Epithelial cell of esophagus (primary cell): ENCODE measurements around the gene ADGRL3.
"Not testable (repeated sequence)": the region's sequence is repeated elsewhere in the genome, so short reads cannot be mapped to it uniquely, and the experiment has no call there.

Experiments used
- DNase-seq: peaks from one replicate; pipeline ENCODE4 v3.0.0; 2010; ENCODE audit warnings: low read depth
- H3K4me3 ChIP-seq: 2 replicates; pipeline ENCODE4 v1.5.1; 2011; ENCODE audit warnings: mild to moderate bottlenecking, low read length, control low read depth
- TF ChIP-seq, protein P1 (sequence below): IDR thresholded peaks from 2 replicates; pipeline ENCODE4 v1.5.1; 2011; ENCODE audit warnings: low read depth, mild to moderate bottlenecking, low read length, control low read depth, inconsistent platforms; ENCODE audit not compliant: insufficient read depth; ENCODE audit errors: missing control alignments

ADGRL3 gene

DNA sequence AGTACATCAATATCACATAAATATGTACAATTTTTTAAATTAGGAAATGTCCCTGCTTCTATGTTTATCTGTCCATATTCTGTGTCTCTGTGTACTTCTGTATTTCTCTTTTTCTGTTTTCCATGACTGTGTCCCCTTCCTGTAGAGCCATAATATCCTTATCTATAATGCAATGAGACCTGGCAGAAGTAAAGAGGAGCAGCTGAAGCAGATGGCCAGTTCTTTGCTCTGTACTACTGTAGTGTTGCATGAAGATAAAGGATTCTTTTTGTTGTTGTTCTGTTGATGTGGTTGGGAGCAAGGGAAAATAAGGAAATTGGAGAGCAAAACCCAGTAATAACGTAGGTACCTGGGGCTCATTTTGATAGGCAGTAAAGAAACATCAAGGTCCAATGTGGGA is 301.7 kb downstream of the ADGRL3 start:
- TF ChIP-seq, protein P1, sequence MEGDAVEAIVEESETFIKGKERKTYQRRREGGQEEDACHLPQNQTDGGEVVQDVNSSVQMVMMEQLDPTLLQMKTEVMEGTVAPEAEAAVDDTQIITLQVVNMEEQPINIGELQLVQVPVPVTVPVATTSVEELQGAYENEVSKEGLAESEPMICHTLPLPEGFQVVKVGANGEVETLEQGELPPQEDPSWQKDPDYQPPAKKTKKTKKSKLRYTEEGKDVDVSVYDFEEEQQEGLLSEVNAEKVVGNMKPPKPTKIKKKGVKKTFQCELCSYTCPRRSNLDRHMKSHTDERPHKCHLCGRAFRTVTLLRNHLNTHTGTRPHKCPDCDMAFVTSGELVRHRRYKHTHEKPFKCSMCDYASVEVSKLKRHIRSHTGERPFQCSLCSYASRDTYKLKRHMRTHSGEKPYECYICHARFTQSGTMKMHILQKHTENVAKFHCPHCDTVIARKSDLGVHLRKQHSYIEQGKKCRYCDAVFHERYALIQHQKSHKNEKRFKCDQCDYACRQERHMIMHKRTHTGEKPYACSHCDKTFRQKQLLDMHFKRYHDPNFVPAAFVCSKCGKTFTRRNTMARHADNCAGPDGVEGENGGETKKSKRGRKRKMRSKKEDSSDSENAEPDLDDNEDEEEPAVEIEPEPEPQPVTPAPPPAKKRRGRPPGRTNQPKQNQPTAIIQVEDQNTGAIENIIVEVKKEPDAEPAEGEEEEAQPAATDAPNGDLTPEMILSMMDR, result no peak
- no peak for DNase-seq

DNA sequence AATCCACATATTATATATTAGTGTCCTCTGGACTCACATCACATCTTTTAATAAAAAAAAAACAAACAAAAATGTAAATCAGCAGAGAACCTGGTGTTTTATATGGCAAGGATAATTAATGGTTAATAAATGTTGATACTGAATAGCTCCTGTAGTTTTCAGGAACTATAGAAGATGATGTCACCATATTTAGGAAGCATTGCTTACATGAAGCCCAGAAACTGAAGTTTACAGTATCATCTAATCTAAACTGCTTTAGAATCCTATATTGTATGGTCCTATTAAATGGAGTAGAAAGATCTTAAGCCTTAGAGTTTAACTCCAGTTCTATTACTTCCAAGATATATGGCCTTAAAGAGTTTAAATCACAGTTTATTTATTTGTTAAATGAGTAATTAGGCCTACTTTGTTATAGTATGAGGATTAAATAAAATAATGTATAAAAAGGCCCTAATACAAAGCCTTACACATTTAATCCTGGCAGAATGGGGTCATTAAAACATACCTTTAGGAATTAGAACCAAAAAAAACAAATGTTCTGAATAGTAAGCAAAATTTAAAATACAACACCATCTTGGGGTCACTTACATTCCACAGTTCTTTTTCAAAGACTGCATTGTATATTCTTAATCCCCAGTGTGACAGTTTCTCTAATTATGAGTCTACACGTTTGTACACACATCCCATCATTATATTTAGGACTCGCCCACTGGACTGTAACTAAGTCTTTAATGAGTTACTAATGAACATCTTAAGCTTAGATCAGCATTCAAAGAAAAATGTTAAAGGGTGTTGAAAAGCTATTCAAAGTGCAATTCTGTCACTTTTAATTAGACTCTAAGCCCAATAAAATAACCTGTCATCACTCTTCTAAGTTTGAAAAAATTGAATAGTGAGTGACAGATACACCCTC is 305.9 kb downstream of the ADGRL3 start:
- no peak for DNase-seq
- TF ChIP-seq, protein P1, result no peak
- H3K4me3 ChIP-seq, result no peak overlapping the region

More for the DNA sequence above, 301.7 kb downstream of the ADGRL3 start:
- H3K4me3 ChIP-seq, result no peak overlapping the region

DNA sequence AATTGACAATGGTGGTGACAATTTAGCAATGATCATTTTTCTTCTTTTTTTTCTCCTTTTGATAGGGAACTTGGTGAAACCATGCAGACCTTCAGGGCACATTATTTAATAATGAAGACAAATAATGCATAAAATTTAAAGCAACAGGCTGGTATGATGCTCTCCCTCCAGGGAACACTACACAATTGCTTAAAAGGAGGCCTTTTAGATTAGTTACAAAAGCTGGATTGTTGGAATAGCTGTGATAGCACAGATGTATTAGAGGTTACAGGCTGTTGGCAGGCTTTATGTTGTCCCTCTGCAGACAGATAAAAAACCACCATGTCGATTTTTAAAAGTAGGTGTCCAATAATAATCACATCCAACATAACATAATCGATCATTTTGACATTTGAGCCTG is 307.0 kb downstream of the ADGRL3 start:
- TF ChIP-seq, protein P1, result no peak
- no peak overlapping the region for H3K4me3 ChIP-seq
- DNase-seq, result no peak

DNA sequence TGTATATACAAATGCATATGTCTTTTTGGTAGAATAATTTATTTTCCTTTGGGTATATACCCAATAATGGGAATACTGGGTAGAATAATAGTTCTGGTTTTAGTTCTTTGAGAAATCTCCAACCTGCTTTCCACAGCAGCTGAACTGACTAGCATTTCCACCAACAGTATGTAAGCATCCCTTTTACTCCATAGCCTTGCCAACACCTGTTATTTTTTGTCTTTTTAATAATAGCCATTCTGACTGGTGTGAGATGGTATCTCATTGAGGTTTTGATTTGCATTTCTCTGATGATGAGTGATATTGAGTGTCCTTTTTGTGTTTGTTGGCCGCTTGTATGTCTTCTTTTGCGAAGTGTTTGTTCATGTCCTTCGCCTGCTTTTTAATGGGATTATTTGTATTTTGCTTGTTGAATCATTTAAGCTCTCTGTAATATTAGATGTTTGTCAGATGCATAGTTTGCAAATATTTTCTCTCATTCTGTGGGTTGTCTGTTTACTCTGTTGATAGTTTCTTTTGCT is 309.7 kb downstream of the ADGRL3 start:
- not testable (repeated sequence) for DNase-seq, H3K4me3 ChIP-seq

DNA sequence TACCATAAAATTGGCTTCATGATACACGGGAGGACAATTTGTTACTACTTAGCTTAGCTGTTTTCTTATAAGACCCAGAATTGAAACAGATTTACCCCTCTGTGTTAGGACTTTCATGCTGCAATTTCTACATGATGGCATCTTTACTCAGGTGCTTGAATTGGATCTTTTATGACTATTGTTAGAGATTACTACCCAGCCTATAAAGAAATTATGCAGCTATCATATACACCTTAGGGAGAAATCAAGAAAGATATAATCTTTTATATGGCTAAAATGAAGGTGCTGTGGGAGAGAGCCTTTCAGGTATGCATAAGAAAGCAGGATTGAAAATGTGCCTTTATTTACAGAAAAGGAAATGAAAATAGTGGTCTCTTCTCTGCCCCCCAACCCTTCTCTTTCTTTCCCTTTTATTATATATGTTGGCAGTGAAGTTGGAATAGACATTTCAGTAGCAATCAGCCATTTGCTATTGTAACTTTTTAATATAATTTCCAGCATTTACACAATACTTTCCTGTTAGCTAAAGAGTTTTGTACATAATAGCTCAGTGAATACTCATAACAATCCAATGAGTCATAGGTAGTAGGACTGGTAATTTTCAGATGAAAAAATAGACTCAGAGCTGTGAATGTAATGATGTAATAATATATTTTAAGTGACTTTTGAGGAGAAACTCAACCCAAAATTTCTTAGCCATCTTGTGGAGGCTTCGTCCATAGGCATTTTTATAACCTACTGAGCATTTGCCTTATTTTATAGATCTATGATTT is 311.8 kb downstream of the ADGRL3 start:
- TF ChIP-seq, protein P1, result no peak
- DNase-seq, result peak; percentile 69
- no peak overlapping the region for H3K4me3 ChIP-seq

DNA sequence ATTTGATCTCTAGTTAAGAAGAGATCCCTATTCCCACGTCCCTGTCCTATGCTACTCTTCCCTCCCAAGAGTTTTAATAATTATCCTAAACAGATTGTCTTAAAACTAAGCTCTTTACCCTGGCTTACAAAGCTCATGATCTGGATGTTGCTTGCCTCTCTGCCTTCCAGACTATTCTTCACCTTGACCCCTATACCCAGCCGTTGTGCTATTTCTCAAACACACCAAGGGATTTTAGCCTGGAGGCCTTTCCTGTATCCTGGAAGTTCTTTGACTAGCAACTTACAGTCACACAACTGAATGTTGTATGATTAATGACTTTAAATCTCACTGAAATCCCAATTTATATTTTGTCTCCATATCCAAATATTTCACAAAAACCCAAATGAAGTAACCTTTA is 314.9 kb downstream of the ADGRL3 start:
- peak; percentile 26 for DNase-seq
- TF ChIP-seq, protein P1, result no peak
- H3K4me3 ChIP-seq, result no peak overlapping the region

DNA sequence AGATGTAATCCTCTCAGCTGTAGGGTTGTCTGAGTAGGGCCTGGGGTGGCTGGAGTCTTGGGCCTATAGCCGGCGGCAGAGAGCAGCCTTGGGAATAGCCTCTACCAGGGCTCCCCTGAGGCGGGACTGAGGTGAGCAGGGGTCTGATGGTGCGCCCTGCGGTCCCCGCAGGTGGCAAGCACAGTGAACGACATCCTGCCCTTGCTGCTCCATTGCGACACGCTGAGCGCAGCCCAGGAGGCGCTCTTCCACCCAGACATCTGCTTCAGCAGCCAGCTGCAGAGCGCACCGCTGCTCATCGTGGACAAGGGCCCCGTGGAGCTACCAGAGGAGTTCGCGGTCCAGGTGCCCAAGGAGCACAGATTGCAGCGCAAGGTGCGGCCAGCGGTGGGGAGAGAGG is 317.0 kb downstream of the ADGRL3 start:
- no peak for DNase-seq
- no peak overlapping the region for H3K4me3 ChIP-seq
- TF ChIP-seq, protein P1, result no peak
